ENCODE measurements around the gene SLC43A2. TPM values are rescaled to one million over a fixed set of nuclear protein-coding genes. Genes with fewer than 3 reads are reported as not detected.
A peak's percentile ranks its signal among the peaks of the same experiment; 100 is the strongest.

SLC43A2 gene
- total and polyA plus RNA-seq, 2 of the 13 experiments (the other 11 are each of a cell fraction or from before 2014, with no cell fraction given): 7.3 to 20.0 TPM

- TF ChIP-seq, protein P1, sequence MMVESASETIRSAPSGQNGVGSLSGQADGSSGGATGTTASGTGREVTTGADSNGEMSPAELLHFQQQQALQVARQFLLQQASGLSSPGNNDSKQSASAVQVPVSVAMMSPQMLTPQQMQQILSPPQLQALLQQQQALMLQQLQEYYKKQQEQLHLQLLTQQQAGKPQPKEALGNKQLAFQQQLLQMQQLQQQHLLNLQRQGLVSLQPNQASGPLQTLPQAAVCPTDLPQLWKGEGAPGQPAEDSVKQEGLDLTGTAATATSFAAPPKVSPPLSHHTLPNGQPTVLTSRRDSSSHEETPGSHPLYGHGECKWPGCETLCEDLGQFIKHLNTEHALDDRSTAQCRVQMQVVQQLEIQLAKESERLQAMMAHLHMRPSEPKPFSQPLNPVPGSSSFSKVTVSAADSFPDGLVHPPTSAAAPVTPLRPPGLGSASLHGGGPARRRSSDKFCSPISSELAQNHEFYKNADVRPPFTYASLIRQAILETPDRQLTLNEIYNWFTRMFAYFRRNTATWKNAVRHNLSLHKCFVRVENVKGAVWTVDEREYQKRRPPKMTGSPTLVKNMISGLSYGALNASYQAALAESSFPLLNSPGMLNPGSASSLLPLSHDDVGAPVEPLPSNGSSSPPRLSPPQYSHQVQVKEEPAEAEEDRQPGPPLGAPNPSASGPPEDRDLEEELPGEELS (CRISPR knock-in tag; IDR thresholded peaks at IDR 0.05): peak; percentile 33; the same call in 1 of the 2 replicates
- TF ChIP-seq, protein P2, sequence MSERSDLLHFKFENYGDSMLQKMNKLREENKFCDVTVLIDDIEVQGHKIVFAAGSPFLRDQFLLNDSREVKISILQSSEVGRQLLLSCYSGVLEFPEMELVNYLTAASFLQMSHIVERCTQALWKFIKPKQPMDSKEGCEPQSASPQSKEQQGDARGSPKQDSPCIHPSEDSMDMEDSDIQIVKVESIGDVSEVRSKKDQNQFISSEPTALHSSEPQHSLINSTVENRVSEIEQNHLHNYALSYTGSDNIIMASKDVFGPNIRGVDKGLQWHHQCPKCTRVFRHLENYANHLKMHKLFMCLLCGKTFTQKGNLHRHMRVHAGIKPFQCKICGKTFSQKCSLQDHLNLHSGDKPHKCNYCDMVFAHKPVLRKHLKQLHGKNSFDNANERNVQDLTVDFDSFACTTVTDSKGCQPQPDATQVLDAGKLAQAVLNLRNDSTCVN (CRISPR knock-in tag; IDR thresholded peaks at IDR 0.05; ENCODE audit: borderline replicate concordance): no peak
- TF ChIP-seq SOX6 (IDR thresholded peaks at IDR 0.05) (no peak), SOX6 (CRISPR knock-in tag; IDR thresholded peaks at IDR 0.05) (peak; percentile 50), CEBPB (IDR thresholded peaks at IDR 0.05; ENCODE audit: borderline replicate concordance, low read depth, low read length) (peak; percentile 91), ZNF337 (CRISPR knock-in tag; IDR thresholded peaks at IDR 0.05; ENCODE audit: borderline replicate concordance, low read depth) (peak; percentile 75; the same call in 1 of the 2 replicates), SP2 (CRISPR knock-in tag; IDR thresholded peaks at IDR 0.05) (no peak), FOSL1 (CRISPR knock-in tag; IDR thresholded peaks at IDR 0.05; ENCODE audit: borderline replicate concordance) (peak; percentile 69; the same call in 1 of the 2 replicates), JUND (CRISPR knock-in tag; IDR thresholded peaks at IDR 0.05) (0 out of 2 replicates have a peak, but pooled peaks have one; percentile 47), ZNF468 (CRISPR knock-in tag; IDR thresholded peaks at IDR 0.05) (no peak), ZNF121 (CRISPR knock-in tag; IDR thresholded peaks at IDR 0.05) (peak; percentile 92), ARNTL (CRISPR knock-in tag; IDR thresholded peaks at IDR 0.05) (no peak), HNF4A (CRISPR knock-in tag; IDR thresholded peaks at IDR 0.05) (peak; percentile 77; the same call in 1 of the 2 replicates), SOX13 (IDR thresholded peaks at IDR 0.05) (no peak), SOX13 (CRISPR knock-in tag; conservative IDR thresholded peaks at IDR 0.05 in 1 of 2, IDR thresholded peaks at IDR 0.05 in 1 of 2) (0 out of 4 replicates have a peak, but pooled peaks of 1 of the 2 experiments have one; percentile 14), ZNF576 (CRISPR knock-in tag; IDR thresholded peaks at IDR 0.05) (0 out of 2 replicates have a peak, but pooled peaks have one; percentile 48)
- TF ChIP-seq, protein P3, sequence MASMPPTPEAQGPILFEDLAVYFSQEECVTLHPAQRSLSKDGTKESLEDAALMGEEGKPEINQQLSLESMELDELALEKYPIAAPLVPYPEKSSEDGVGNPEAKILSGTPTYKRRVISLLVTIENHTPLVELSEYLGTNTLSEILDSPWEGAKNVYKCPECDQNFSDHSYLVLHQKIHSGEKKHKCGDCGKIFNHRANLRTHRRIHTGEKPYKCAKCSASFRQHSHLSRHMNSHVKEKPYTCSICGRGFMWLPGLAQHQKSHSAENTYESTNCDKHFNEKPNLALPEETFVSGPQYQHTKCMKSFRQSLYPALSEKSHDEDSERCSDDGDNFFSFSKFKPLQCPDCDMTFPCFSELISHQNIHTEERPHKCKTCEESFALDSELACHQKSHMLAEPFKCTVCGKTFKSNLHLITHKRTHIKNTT (CRISPR knock-in tag; IDR thresholded peaks at IDR 0.05): no peak
- TF ChIP-seq, protein P4, sequence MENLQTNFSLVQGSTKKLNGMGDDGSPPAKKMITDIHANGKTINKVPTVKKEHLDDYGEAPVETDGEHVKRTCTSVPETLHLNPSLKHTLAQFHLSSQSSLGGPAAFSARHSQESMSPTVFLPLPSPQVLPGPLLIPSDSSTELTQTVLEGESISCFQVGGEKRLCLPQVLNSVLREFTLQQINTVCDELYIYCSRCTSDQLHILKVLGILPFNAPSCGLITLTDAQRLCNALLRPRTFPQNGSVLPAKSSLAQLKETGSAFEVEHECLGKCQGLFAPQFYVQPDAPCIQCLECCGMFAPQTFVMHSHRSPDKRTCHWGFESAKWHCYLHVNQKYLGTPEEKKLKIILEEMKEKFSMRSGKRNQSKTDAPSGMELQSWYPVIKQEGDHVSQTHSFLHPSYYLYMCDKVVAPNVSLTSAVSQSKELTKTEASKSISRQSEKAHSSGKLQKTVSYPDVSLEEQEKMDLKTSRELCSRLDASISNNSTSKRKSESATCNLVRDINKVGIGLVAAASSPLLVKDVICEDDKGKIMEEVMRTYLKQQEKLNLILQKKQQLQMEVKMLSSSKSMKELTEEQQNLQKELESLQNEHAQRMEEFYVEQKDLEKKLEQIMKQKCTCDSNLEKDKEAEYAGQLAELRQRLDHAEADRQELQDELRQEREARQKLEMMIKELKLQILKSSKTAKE (CRISPR knock-in tag; IDR thresholded peaks at IDR 0.05; ENCODE audit: borderline replicate concordance): 0 out of 2 replicates have a peak, but pooled peaks have one; percentile 43
- TF ChIP-seq, protein P5, sequence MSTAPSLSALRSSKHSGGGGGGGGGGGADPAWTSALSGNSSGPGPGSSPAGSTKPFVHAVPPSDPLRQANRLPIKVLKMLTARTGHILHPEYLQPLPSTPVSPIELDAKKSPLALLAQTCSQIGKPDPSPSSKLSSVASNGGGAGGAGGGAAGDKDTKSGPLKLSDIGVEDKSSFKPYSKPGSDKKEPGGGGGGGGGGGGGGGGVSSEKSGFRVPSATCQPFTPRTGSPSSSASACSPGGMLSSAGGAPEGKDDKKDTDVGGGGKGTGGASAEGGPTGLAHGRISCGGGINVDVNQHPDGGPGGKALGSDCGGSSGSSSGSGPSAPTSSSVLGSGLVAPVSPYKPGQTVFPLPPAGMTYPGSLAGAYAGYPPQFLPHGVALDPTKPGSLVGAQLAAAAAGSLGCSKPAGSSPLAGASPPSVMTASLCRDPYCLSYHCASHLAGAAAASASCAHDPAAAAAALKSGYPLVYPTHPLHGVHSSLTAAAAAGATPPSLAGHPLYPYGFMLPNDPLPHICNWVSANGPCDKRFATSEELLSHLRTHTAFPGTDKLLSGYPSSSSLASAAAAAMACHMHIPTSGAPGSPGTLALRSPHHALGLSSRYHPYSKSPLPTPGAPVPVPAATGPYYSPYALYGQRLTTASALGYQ (CRISPR knock-in tag; IDR thresholded peaks at IDR 0.05): no peak
Observed at GRCh38 chr17:1590029-1590746, 38.4 kb downstream of the SLC43A2 start (continued).

All from HepG2 (cell line).